ENCODE results near the gene TKT.

- TF ChIP-seq CTCF (conservative IDR thresholded peaks at IDR 0.05; ENCODE audit: low read depth, low read length): no peak
- no peak for TF ChIP-seq MAZ (IDR thresholded peaks at IDR 0.05; ENCODE audit: borderline replicate concordance, low read depth, low read length)
- TF ChIP-seq POLR2A (IDR thresholded peaks at IDR 0.05; ENCODE audit: low read depth, low read length): no peak
- TF ChIP-seq CEBPB (IDR thresholded peaks at IDR 0.05; ENCODE audit: low read depth, low read length): no peak
- TF ChIP-seq MXI1 (IDR thresholded peaks at IDR 0.05; ENCODE audit: borderline replicate concordance, low read depth, low read length): no peak
- no peak for TF ChIP-seq SMC3 (IDR thresholded peaks at IDR 0.05; ENCODE audit: low read depth, low read length)
Measured at GRCh38 chr3:53225181-53225580, 30.6 kb downstream of the TKT start.

All from IMR-90 (cell line).